ENCODE measurements around the gene TMEM150C. TPM values are rescaled to one million over a fixed set of nuclear protein-coding genes. Genes with fewer than 3 reads are reported as not detected.

Gene TMEM150C
- total RNA-seq, 1 donor from 2014 or later: 10.6 TPM

DNA sequence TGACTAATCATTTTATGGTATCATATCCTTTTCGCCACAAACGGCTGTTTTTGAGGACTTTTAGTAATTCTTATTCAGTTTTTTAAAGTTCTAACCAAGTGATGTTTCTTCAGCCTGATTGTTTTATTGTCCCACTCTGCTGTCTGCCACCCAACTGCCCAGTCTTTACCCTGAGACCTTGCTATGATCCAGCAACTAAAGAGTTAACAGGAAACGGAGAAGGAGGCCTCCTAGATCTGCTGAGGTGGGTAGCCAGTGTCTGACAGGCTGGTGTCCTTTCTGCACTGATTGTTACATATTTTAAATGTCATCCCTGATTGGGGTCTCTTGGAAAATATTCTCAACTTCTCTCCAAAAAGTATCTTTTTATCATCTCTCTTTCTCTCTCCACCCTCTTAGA is 7.9 kb upstream of the TMEM150C start:
- TF ChIP-seq POLR2AphosphoS5 (IDR thresholded peaks at IDR 0.05; ENCODE audit: insufficient read depth in 1 of 2, low read depth in 1 of 2) (no peak), POLR2A (IDR thresholded peaks at IDR 0.05) (no peak)
- TF ChIP-seq, protein P1, sequence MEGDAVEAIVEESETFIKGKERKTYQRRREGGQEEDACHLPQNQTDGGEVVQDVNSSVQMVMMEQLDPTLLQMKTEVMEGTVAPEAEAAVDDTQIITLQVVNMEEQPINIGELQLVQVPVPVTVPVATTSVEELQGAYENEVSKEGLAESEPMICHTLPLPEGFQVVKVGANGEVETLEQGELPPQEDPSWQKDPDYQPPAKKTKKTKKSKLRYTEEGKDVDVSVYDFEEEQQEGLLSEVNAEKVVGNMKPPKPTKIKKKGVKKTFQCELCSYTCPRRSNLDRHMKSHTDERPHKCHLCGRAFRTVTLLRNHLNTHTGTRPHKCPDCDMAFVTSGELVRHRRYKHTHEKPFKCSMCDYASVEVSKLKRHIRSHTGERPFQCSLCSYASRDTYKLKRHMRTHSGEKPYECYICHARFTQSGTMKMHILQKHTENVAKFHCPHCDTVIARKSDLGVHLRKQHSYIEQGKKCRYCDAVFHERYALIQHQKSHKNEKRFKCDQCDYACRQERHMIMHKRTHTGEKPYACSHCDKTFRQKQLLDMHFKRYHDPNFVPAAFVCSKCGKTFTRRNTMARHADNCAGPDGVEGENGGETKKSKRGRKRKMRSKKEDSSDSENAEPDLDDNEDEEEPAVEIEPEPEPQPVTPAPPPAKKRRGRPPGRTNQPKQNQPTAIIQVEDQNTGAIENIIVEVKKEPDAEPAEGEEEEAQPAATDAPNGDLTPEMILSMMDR (IDR thresholded peaks at IDR 0.05): no peak
- no peak for DNase-seq (ENCODE audit: extremely low spot score in 2 of 2)
- Histone ChIP-seq H3K27me3 (no peaks in the 10 kb centered on the region), H3K36me3 (no peaks in the 10 kb centered on the region), H3K4me1 (no peaks in the 10 kb centered on the region), H3K4me3 (no peak overlapping the region), H3K9me3 (no peaks in the 10 kb centered on the region), H3K27ac (no peak overlapping the region)
- intact Hi-C loops (cut with DNase I): no loop called here

DNA sequence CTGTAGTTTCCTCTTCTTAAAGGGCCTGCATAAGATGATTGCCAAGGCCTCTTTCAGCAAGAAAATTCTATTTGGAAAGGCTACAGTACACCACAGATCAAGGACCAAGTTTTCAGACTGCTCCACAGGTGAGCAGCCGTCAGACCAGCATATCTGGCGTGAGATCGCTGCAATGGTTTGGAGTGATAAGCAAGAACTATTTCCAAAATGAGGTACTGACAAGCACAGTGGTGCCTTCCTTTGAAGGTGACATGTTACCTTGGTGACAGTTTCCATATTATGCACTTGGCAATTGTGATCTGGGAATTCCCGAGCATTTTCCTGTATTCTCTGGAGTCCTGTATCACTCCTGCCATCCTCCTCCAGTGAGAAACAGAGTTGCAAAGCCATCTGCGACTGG is 7.3 kb upstream of the TMEM150C start:
- H3K27me3 ChIP-seq: no peaks in the 10 kb centered on the region
- no peaks in the 10 kb centered on the region for H3K36me3 ChIP-seq
- H3K9me3 ChIP-seq: no peaks in the 10 kb centered on the region
- intact Hi-C loops (cut with DNase I): no loop called here
- no peak for TF ChIP-seq POLR2AphosphoS5 (IDR thresholded peaks at IDR 0.05; ENCODE audit: insufficient read depth in 1 of 2, low read depth in 1 of 2)
- no peak for TF ChIP-seq POLR2A (IDR thresholded peaks at IDR 0.05)
- TF ChIP-seq, protein P1 (IDR thresholded peaks at IDR 0.05): no peak
- no peak overlapping the region for H3K27ac ChIP-seq
- no peak for DNase-seq (ENCODE audit: extremely low spot score in 2 of 2)
- no peaks in the 10 kb centered on the region for H3K4me1 ChIP-seq
- H3K4me3 ChIP-seq: no peak overlapping the region

DNA sequence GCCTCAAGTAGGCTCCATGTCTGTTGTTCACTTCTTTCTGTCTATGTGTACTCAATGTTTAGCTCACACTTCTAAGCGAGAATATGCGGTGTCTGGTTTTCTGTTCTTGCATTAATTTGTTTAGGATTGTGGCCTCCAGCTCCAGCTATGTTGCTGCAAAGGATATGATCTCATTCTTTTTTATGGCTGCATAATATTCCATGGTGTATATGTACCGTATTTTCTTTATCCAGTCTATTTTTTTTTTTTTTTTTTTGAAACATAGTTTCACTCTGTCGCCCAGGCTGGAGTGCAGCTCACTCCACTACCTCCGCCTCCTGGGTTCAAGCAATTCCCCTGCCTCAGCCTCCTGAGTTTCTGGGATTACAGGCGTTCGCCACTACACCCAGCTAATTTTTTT is 5.7 kb upstream of the TMEM150C start:
- no peak for DNase-seq (ENCODE audit: extremely low spot score in 2 of 2)
- no peaks in the 10 kb centered on the region for H3K4me1 ChIP-seq
- no peak overlapping the region for H3K27ac ChIP-seq
- no peaks in the 10 kb centered on the region for H3K36me3 ChIP-seq
- intact Hi-C loops (cut with DNase I): no loop called here
- no peaks in the 10 kb centered on the region for H3K27me3 ChIP-seq
- H3K4me3 ChIP-seq: no peak overlapping the region
- no peaks in the 10 kb centered on the region for H3K9me3 ChIP-seq
- TF ChIP-seq POLR2A (IDR thresholded peaks at IDR 0.05) (no peak), POLR2AphosphoS5 (IDR thresholded peaks at IDR 0.05; ENCODE audit: insufficient read depth in 1 of 2, low read depth in 1 of 2) (no peak)
- TF ChIP-seq, protein P1 (IDR thresholded peaks at IDR 0.05): no peak

DNA sequence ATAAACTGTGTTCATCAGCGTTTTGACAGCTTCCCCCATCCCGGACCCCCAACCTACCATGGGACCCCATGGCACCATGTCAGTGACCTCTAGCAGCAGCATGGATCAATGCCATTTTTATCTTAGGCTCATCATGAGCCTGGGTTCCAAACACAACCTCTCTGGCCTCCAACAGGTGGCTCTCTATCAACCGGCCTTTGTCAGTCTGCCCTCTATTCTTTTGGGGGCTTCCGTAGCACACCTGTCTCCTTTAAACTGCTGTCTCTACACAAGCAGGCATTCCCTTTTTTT is 721 bp upstream of the TMEM150C start:
- DNase-seq (ENCODE audit: extremely low spot score in 2 of 2): no peak
- no peaks in the 10 kb centered on the region for H3K27me3 ChIP-seq
- H3K4me3 ChIP-seq: no peak overlapping the region
- intact Hi-C loops (cut with DNase I): no loop called here
- peaks cover 7% of the 10 kb centered on the region for H3K4me1 ChIP-seq
- no peak for TF ChIP-seq POLR2A (IDR thresholded peaks at IDR 0.05)
- no peak overlapping the region for H3K27ac ChIP-seq
- H3K9me3 ChIP-seq: no peaks in the 10 kb centered on the region
- no peaks in the 10 kb centered on the region for H3K36me3 ChIP-seq

DNA sequence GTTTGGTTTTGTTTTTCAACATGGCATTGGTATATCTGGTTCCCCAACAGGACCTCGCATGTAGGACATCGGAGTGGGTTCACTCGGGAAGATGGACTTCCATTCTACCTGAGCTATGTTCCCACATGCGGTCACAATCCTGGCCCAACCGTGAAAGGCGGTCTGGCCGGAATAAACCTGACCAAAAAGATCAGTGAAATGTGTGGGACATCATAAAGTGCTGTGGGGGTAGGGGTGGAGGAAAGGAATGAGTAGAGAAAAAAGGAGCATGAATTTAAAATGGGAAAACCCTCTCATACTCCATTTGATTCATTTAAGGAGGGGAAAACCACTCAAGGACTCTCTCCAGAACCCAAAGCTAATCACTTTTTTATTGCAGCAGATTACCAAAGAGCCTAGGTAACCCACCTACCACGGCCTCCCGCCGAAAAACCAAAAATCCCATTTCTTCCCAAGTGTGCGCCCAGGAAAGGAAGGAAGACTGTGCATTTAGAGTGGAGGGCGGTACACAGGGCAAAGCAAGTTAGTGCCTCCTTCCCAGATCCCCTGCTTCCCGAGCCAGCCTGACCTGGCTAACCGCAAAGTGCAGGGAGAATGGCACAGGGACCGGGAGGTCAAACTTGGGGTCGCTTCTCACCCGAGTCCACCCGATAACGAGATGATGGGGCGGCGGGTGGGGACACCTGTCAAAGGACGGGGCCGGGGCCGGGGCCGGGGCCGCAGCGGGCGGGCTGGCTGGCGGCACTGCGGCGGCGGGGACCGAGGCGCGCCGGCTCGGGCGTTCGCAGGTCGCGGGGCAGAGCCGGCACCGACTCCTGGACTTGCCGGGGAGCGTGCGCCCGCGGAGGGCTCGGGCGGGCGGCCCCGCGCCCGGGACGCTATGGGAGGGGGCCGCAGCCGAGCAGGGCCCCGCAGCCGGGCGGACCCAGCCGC is 669 bp downstream of the TMEM150C start:
- no peaks in the 10 kb centered on the region for H3K27me3 ChIP-seq
- H3K4me3 ChIP-seq: peak overlapping the region; percentile 58 to 68
- intact Hi-C loops (cut with DNase I): no loop called here
- no peaks in the 10 kb centered on the region for H3K36me3 ChIP-seq
- no peak overlapping the region for H3K27ac ChIP-seq
- DNase-seq (ENCODE audit: extremely low spot score in 2 of 2): no peak
- H3K9me3 ChIP-seq: no peaks in the 10 kb centered on the region
- H3K4me1 ChIP-seq: peaks cover 7% of the 10 kb centered on the region
- TF ChIP-seq, protein P1 (IDR thresholded peaks at IDR 0.05): no peak
- no peak for TF ChIP-seq POLR2AphosphoS5 (IDR thresholded peaks at IDR 0.05; ENCODE audit: insufficient read depth in 1 of 2, low read depth in 1 of 2)
- no peak for TF ChIP-seq POLR2A (IDR thresholded peaks at IDR 0.05)
